GM12878 (cell line): ENCODE data around the gene CNIH1.

ENCODE experiments used
- CHD2 ChIP-seq: IDR thresholded peaks from 2 replicates; pipeline ENCODE4 v1.6.1; 2011; ENCODE audit warnings: low read depth, low read length, improper control_type of control experiment, borderline replicate concordance
- MYC ChIP-seq: IDR thresholded peaks from 2 replicates; pipeline ENCODE4 v1.6.1; 2011; ENCODE audit warnings: mild to moderate bottlenecking, low read length, moderate library complexity, inconsistent platforms; ENCODE audit not compliant: insufficient read depth, insufficient replicate concordance, insufficient read length, severe bottlenecking
- SP1 ChIP-seq: IDR thresholded peaks from one replicate; pipeline ENCODE4 v1.6.1; 2011; ENCODE audit warnings: low read depth, low read length
- TF ChIP-seq, protein P1 (sequence below), 3 experiments: IDR thresholded peaks in 2 of 3; conservative IDR thresholded peaks in 1 of 3; 2 replicates each; pipeline ENCODE4 v1.5.1; 2011; ENCODE audit warnings: low read depth in 3 of 3, low read length in 3 of 3, mild to moderate bottlenecking in 3 of 3, control low read depth in 2 of 3, moderate library complexity in 2 of 3, inconsistent platforms in 1 of 3, mixed read lengths in 1 of 3; ENCODE audit not compliant: control insufficient read depth in 2 of 3, insufficient read depth in 1 of 3; ENCODE audit errors: extremely low read depth in 1 of 3

DNA sequence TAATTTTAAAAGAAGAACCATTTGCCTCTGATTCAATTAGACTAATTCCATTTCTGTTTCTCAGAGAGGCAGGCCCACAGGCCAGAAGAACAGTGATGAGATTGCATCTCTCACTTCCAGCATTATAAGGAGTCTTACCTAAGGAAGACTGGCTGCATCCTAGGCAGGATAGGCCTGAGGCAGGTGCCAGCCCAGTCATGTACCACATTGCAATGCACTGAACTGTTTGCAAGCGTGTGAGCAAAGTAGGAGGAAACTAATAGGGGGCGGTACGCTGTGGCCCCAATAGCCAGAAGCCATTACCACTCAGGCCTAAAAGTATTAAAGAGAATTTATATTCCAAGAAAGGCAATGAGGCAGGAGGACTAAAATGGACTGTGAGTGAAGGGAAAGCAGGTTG is 12.1 kb upstream of the CNIH1 start:
- TF ChIP-seq CHD2 (no peak), MYC (no peak), SP1 (no peak)
- TF ChIP-seq, protein P1, sequence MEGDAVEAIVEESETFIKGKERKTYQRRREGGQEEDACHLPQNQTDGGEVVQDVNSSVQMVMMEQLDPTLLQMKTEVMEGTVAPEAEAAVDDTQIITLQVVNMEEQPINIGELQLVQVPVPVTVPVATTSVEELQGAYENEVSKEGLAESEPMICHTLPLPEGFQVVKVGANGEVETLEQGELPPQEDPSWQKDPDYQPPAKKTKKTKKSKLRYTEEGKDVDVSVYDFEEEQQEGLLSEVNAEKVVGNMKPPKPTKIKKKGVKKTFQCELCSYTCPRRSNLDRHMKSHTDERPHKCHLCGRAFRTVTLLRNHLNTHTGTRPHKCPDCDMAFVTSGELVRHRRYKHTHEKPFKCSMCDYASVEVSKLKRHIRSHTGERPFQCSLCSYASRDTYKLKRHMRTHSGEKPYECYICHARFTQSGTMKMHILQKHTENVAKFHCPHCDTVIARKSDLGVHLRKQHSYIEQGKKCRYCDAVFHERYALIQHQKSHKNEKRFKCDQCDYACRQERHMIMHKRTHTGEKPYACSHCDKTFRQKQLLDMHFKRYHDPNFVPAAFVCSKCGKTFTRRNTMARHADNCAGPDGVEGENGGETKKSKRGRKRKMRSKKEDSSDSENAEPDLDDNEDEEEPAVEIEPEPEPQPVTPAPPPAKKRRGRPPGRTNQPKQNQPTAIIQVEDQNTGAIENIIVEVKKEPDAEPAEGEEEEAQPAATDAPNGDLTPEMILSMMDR (IDR thresholded peaks at IDR 0.05 in 2 of 3, conservative IDR thresholded peaks at IDR 0.05 in 1 of 3; ENCODE audit: control insufficient read depth in 2 of 3, extremely low read depth in 1 of 3, insufficient read depth in 1 of 3, low read depth in 3 of 3, low read length in 3 of 3): no peak
